Fibroblast of pulmonary artery (primary cell): ENCODE measurements around the gene PMAIP1.

Experiments used
- DNase-seq: peaks from one replicate; pipeline ENCODE4 v3.0.0-alpha.2; 2010; ENCODE audit warnings: low read depth
- H3K4me3 ChIP-seq: replicated peaks from 2 replicates; pipeline ENCODE4 v1.5.1; 2011; ENCODE audit warnings: low read depth, mild to moderate bottlenecking, control low read depth, low read length, moderate library complexity
- TF ChIP-seq, protein P1 (sequence below): IDR thresholded peaks from 2 replicates; pipeline ENCODE4 v1.5.1; 2011; ENCODE audit warnings: mild to moderate bottlenecking, control low read depth, low read length, inconsistent platforms; ENCODE audit errors: missing control alignments

Gene PMAIP1

DNA sequence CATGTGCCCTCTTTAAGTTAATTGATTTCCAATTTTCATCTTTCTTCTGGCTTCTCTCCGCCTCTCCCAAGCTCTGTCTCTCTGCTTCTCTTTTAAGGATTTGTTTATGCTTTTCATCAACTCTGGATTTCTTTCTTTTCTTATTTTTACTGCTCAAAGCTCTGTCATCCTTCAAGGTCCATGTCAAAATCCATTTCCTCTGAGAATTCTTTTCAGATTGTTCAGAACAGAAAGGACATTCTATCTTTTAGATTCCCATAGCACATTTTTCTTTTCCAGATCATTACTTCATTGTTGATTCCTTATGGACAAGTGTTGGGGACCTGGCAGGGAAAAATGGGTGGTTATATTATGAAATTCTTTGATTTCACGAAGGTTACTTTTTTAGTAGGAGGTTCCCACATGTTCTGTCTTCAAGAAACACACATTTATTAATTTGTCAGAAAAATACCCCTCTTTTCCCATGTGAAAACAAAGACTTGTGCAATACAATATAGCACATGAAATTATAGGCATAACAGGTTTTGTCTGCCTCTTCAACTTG, 12.3 kb downstream of the PMAIP1 start:
- DNase-seq: peak; percentile 64
- no peak overlapping the region for H3K4me3 ChIP-seq
- TF ChIP-seq, protein P1, sequence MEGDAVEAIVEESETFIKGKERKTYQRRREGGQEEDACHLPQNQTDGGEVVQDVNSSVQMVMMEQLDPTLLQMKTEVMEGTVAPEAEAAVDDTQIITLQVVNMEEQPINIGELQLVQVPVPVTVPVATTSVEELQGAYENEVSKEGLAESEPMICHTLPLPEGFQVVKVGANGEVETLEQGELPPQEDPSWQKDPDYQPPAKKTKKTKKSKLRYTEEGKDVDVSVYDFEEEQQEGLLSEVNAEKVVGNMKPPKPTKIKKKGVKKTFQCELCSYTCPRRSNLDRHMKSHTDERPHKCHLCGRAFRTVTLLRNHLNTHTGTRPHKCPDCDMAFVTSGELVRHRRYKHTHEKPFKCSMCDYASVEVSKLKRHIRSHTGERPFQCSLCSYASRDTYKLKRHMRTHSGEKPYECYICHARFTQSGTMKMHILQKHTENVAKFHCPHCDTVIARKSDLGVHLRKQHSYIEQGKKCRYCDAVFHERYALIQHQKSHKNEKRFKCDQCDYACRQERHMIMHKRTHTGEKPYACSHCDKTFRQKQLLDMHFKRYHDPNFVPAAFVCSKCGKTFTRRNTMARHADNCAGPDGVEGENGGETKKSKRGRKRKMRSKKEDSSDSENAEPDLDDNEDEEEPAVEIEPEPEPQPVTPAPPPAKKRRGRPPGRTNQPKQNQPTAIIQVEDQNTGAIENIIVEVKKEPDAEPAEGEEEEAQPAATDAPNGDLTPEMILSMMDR: no peak

DNA sequence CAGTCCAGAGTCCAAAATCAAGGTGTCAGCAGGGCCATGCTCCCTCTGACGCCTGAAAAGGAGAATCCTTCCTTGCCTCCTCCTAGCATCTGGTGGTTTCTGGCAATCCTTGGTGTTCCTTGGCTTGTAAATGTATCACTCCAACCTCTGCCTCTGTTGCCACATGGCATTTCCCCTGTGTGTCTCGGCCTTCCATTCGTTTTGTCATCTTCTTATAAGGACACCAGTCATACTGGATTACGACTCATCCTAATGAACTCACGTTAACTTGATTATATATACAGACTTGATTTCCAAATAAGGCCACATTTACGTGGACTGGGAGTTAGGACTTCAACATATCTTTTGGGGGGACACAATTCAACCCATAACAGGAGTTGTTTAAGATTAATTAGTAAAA, 15.8 kb downstream of the PMAIP1 start:
- no peak overlapping the region for H3K4me3 ChIP-seq
- no peak for DNase-seq
- TF ChIP-seq, protein P1: no peak

DNA sequence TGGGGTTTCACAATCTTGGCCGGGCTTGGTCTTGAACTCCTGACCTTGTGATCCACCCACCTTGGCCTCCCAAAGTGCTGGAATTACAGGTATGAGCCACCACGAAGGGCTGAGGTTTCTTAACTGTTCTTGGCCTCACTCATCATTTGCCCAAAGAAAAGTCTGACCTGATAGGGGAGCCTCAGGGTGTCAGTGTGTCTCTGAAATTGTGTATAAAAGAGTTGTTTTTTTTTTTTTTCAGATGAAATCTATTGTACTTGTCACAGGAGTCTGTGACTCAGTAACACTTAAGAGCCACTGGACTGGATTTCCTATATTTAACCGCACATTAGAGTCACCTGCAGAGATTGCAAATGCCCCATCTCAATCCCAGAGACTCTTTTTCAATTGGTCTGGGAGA, 16.9 kb downstream of the PMAIP1 start:
- no peak for DNase-seq

DNA sequence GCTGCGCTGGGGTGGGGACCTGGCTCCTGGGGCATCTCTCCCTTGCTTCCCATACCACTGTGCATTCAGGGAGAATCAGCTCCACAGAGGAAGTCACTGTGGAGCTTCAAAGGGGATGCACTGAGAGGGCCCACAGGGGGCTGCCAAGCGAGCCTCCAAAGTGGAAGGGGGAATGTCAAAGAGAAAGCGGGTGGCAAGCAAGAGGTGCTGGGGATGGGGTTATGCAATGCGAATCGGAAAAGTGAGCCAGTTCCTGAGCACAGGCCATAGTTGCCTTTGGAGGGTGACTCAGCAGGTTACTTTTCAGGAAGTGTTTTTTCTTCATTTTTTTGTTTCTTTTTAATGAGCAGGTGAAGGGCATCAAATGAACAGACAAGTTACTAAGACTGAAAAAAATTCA, 17.6 kb downstream of the PMAIP1 start:
- peak; percentile 82 for DNase-seq
- H3K4me3 ChIP-seq: no peak overlapping the region
- TF ChIP-seq, protein P1: no peak

More for the DNA sequence above, 16.9 kb downstream of the PMAIP1 start:
- TF ChIP-seq, protein P1: no peak
- H3K4me3 ChIP-seq: no peak overlapping the region

DNA sequence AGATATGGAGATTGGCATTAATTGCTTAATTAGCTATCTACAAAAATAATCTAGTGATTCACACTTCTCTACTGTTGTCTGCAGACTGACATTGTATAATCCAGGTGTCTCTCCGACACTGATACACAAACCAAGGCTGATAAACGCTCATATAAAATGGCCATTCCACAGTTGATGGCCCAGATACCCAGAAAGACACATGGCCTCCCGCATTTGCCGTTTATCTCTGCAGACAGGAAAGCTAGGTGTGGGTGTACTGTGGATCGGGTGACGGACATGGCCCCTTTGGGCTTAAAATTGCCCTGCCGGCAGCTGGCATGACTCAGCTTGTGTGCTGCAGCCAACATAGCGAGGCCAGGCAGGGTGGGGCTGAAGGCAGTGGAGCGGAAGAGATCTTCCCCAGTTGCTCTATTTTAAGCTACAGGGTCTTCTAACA, 18.5 kb downstream of the PMAIP1 start:
- DNase-seq: peak; percentile 59
- no peak overlapping the region for H3K4me3 ChIP-seq
- TF ChIP-seq, protein P1: no peak

GRCh38 chr18:59918997-59919396, 19.2 kb downstream of the PMAIP1 start:
- DNase-seq: no peak
- H3K4me3 ChIP-seq: no peak overlapping the region
- TF ChIP-seq, protein P1: no peak

DNA sequence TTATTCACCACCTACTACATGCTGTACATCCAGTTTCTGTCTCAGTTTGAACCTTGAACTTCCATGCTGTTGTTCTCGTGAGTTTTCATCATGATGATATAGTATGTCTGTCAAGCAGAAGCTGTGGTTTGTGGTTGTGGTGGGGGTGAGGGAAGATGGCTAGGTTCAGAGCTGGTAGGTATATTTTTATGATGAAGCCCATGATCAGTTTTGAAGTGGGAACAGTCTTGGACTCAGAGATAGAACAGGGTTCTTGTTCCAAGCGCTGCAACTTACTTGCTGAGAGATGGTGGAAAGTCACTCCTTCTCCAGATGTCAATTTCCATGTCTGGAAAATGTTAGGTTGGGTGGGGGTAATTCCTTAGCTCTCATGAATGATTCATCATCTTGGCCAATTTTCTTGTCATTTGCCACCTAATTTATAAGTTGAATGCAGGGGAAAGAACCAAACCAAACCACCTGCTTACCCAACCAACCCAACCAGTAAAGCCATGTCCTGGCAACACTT, 21.6 kb downstream of the PMAIP1 start:
- DNase-seq: no peak
- TF ChIP-seq, protein P1: no peak
- no peak overlapping the region for H3K4me3 ChIP-seq
